Keratinocyte (primary cell): Measurements from ENCODE around the gene GAP43.

Experiments
- CTCF ChIP-seq, 3 experiments: IDR thresholded peaks in 1 of 3; conservative IDR thresholded peaks in 1 of 3; optimal IDR thresholded peaks in 1 of 3; 2 replicates in 2 of 3; 3 replicates in 1 of 3; pipeline versions ENCODE3 to v1.5.1; 2011; ENCODE audit warnings: low read length in 3 of 3, mild to moderate bottlenecking in 3 of 3, moderate library complexity in 2 of 3, control low read depth in 1 of 3, inconsistent platforms in 1 of 3; ENCODE audit not compliant: insufficient read depth in 2 of 3; ENCODE audit errors: extremely low read depth in 1 of 3
- EZH2 ChIP-seq: IDR thresholded peaks from one replicate; pipeline ENCODE4 v1.6.1; 2012; ENCODE audit warnings: inconsistent platforms, mild to moderate bottlenecking, low read length, moderate library complexity

- TF ChIP-seq CTCF (optimal IDR thresholded peaks at IDR 0.05 in 1 of 3, IDR thresholded peaks at IDR 0.05 in 1 of 3, conservative IDR thresholded peaks at IDR 0.05 in 1 of 3; ENCODE audit: extremely low read depth in 1 of 3, insufficient read depth in 2 of 3, low read length in 3 of 3) = no peak
- TF ChIP-seq EZH2 = no peak
Measured at GRCh38 chr3:115728013-115728412, 104.7 kb downstream of the GAP43 start.
